Erythroblast (primary cell): ENCODE data around the gene DLEC1.

ENCODE experiments used
- GATA1 ChIP-seq: IDR thresholded peaks from 2 replicates; pipeline ENCODE4 v1.6.1; 2011; ENCODE audit warnings: low read depth, mild to moderate bottlenecking, control low read depth, low read length, moderate library complexity
- POLR2A ChIP-seq: IDR thresholded peaks from 2 replicates; pipeline ENCODE4 v1.6.1; 2011; ENCODE audit warnings: mild to moderate bottlenecking, low read length

DNA sequence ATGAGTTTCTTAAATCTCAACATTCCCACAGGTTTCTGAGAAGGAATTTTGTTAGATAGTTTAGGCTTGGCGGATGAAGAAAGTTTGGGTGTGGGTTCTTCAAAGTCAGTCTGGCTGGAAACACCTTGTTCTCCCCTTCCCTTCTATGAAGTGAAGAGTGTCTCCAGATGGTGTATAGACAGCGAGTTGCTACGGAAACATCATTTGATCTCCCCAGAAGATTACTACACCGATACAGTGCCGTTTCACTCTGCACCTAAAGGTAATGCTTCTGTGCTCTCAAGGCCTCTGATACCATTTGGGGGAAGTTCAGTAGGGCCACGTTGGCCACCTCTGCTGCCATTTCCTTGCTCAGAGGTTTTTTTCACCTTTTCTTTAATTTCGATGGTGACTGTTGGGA, 20.6 kb downstream of the DLEC1 start:
- no peak for TF ChIP-seq POLR2A
- TF ChIP-seq GATA1 = no peak
